HepG2 (cell line): ENCODE results near the gene EXOC7.

Source experiments
- REST ChIP-seq, 2 experiments: IDR thresholded peaks; 2 replicates each; pipeline ENCODE4 v1.6.1; 2011 to 2012; ENCODE audit warnings: low read length in 2 of 2, borderline replicate concordance in 1 of 2, low read depth in 1 of 2, mild to moderate bottlenecking in 1 of 2, moderate library complexity in 1 of 2
- YEATS4 ChIP-seq: sonication (generic); formaldehyde crosslinking; IDR thresholded peaks from 2 replicates; pipeline ENCODE4 v1.4.0; 2020; ENCODE audit warnings: missing genetic modification reagents, borderline replicate concordance
- ZNF776 ChIP-seq: sonication (generic); formaldehyde crosslinking; IDR thresholded peaks from 2 replicates; pipeline ENCODE4 v1.4.0; 2020; ENCODE audit warnings: mild to moderate bottlenecking, missing genetic modification reagents
- TF ChIP-seq, protein P1 (sequence below): sonication (generic); formaldehyde crosslinking; IDR thresholded peaks from 2 replicates; pipeline ENCODE4 v1.4.0; 2020; ENCODE audit warnings: low read depth, missing genetic modification reagents

- TF ChIP-seq REST (IDR thresholded peaks at IDR 0.05; ENCODE audit: borderline replicate concordance in 1 of 2, low read depth in 1 of 2, low read length in 2 of 2) (no peak), YEATS4 (CRISPR knock-in tag) (peak; percentile 48; the same call in 1 of the 2 replicates), ZNF776 (CRISPR knock-in tag) (0 out of 2 replicates have a peak, but pooled peaks have one; percentile 67)
- TF ChIP-seq, protein P1, sequence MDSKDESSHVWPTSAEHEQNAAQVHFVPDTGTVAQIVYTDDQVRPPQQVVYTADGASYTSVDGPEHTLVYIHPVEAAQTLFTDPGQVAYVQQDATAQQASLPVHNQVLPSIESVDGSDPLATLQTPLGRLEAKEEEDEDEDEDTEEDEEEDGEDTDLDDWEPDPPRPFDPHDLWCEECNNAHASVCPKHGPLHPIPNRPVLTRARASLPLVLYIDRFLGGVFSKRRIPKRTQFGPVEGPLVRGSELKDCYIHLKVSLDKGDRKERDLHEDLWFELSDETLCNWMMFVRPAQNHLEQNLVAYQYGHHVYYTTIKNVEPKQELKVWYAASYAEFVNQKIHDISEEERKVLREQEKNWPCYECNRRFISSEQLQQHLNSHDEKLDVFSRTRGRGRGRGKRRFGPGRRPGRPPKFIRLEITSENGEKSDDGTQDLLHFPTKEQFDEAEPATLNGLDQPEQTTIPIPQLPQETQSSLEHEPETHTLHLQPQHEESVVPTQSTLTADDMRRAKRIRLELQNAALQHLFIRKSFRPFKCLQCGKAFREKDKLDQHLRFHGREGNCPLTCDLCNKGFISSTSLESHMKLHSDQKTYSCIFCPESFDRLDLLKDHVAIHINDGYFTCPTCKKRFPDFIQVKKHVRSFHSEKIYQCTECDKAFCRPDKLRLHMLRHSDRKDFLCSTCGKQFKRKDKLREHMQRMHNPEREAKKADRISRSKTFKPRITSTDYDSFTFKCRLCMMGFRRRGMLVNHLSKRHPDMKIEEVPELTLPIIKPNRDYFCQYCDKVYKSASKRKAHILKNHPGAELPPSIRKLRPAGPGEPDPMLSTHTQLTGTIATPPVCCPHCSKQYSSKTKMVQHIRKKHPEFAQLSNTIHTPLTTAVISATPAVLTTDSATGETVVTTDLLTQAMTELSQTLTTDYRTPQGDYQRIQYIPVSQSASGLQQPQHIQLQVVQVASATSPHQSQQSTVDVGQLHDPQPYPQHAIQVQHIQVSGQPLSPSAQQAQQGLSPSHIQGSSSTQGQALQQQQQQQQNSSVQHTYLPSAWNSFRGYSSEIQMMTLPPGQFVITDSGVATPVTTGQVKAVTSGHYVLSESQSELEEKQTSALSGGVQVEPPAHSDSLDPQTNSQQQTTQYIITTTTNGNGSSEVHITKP (CRISPR knock-in tag) = no peak
These were observed 71.4 kb downstream of the EXOC7 start for GRCh38 chr17:76032073-76032779.
